OCI-LY7 (cell line): Measurements from ENCODE around the gene FAM78B. TPM values are rescaled to one million over a fixed set of nuclear protein-coding genes. Genes with fewer than 3 reads are reported as not detected.

ENCODE experiments used
- BruUV-seq: library from RNA; stranded (reverse); fragments of 400-500 nt; replicated peaks from 2 replicates; lab custom pipeline; 2021; lab: Mats Ljungman, UMichigan
- CTCF ChIA-PET: fragments of 300-600 bp; sonication (Branson Sonifier 250); formaldehyde crosslinking; loops from one replicate; lab custom pipeline; 2022; ENCODE audit warnings: antibody characterized with exemption; ENCODE audit not compliant: unreplicated experiment; lab: Charles Lee
- POLR2A ChIA-PET: fragments of 300-600 bp; sonication (Branson Sonifier 250); formaldehyde crosslinking; loops from one replicate; lab custom pipeline; 2022; ENCODE audit warnings: antibody characterized with exemption; lab: Charles Lee
- DNase-seq: peaks from one replicate; pipeline ENCODE4 v3.0.0-alpha.2; 2015; ENCODE audit warnings: low spot score
- H2AFZ ChIP-seq: fragments of 200-600 bp; sonication (generic), shearing (Covaris generic); 2 replicates; pipeline ENCODE4 v1.6.1; 2014; ENCODE audit warnings: mild to moderate bottlenecking, antibody characterized with exemption, low read length, moderate library complexity
- H3K27ac ChIP-seq: fragments of 200-600 bp; sonication (generic); 2 replicates; pipeline ENCODE4 v1.5.1; 2014; ENCODE audit warnings: mixed run types, low read depth, mild to moderate bottlenecking, moderate library complexity, low read length, inconsistent platforms; ENCODE audit not compliant: poor library complexity, severe bottlenecking
- H3K36me3 ChIP-seq: fragments of 200-600 bp; sonication (generic); 2 replicates; pipeline ENCODE4 v1.6.1; 2014; ENCODE audit warnings: mild to moderate bottlenecking, antibody characterized with exemption, low read length, moderate library complexity, mixed read lengths; ENCODE audit not compliant: insufficient read depth
- H3K4me1 ChIP-seq: fragments of 200-600 bp; sonication (generic); 2 replicates; pipeline ENCODE4 v1.5.1; 2014; ENCODE audit warnings: mild to moderate bottlenecking, low read length; ENCODE audit not compliant: insufficient read depth, poor library complexity, severe bottlenecking
- H3K4me2 ChIP-seq: fragments of 200-600 bp; sonication (generic); 2 replicates; pipeline ENCODE4 v1.6.1; 2014; ENCODE audit warnings: mild to moderate bottlenecking, low read length
- H3K4me3 ChIP-seq: fragments of 200-600 bp; sonication (generic); 2 replicates; pipeline ENCODE4 v1.5.1; 2014; ENCODE audit warnings: mild to moderate bottlenecking, low read depth, low read length; ENCODE audit not compliant: poor library complexity, severe bottlenecking
- H3K79me2 ChIP-seq: fragments of 200-600 bp; sonication (generic); 2 replicates; pipeline ENCODE4 v1.6.1; 2016; ENCODE audit warnings: low read depth, mild to moderate bottlenecking, low read length, moderate library complexity, mixed read lengths; ENCODE audit not compliant: insufficient read depth
- H3K9me2 ChIP-seq: fragments of 200-600 bp; sonication (generic); 2 replicates; pipeline ENCODE4 v1.6.1; 2016; ENCODE audit warnings: mild to moderate bottlenecking, low read length, mixed read lengths; ENCODE audit not compliant: insufficient read depth
- H3K9me3 ChIP-seq: fragments of 200-600 bp; sonication (generic); 2 replicates; pipeline ENCODE4 v1.6.1; 2014; ENCODE audit warnings: mild to moderate bottlenecking, mixed run types, low read length, mixed read lengths
- H4K20me1 ChIP-seq: fragments of 200-600 bp; sonication (generic); 2 replicates; pipeline ENCODE4 v1.6.1; 2014; ENCODE audit warnings: mild to moderate bottlenecking, antibody characterized with exemption, low read length, moderate library complexity, mixed read lengths; ENCODE audit not compliant: insufficient read depth
- EZH2phosphoT487 ChIP-seq: fragments of 200-600 bp; sonication (generic); IDR thresholded peaks from 2 replicates; pipeline ENCODE4 v1.6.1; 2018; ENCODE audit warnings: low read depth, borderline replicate concordance, mild to moderate bottlenecking, mixed run types, antibody characterized with exemption, low read length, moderate library complexity, mixed read lengths
- intact Hi-C: fragments of 100-400 bp; cut with micrococcal nuclease; formaldehyde crosslinking; loops from one replicate; pipeline ENCODE4 v1.10.0; 2022; ENCODE audit not compliant: unreplicated experiment
- total RNA-seq, 2 experiments: library from RNA; depleted of rRNA in 1 of 2; stranded (reverse); fragments of >200 nt in 1 of 2; shearing (Covaris generic) in 1 of 2; gene quantifications; 2 replicates each; pipeline ENCODE4 v1.2.3, GENCODE V29; 2014 to 2022
- TF ChIP-seq, protein P1 (sequence below): fragments of 200-600 bp; sonication (generic); conservative IDR thresholded peaks from 2 replicates; pipeline ENCODE4 v1.5.1; 2014; ENCODE audit warnings: mild to moderate bottlenecking, antibody characterized with exemption, low read length, moderate library complexity, mixed read lengths

The FAM78B gene
- total RNA-seq, 2 experiments from 2014 or later = not detected

DNA sequence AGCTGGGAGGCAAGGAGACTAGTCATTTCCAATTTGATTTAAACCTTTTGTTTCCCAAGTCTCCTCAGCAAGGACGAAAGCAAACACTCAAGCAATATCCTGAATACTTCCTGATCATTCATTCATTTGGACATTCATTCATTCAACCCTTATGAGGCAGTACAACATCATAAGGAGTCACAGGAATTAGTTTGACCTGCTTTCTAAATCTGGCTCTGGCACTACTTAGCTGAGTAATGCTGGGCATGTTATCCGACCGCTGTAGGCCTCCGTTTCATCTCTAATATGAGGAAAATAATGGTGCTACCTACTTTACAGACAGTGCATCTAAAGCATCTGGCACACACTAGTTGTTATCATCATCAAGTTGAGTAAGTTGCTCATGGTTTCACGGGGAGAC, 11.7 kb downstream of the FAM78B start:
- H3K4me2 ChIP-seq = no peak overlapping the region
- no peaks in the 10 kb centered on the region for H3K79me2 ChIP-seq
- no peaks in the 10 kb centered on the region for H3K4me1 ChIP-seq
- H3K9me2 ChIP-seq = no peaks in the 10 kb centered on the region
- H2AFZ ChIP-seq = no peak overlapping the region
- intact Hi-C loops = no loop called here
- no peaks in the 10 kb centered on the region for H4K20me1 ChIP-seq
- no peak overlapping the region for H3K4me3 ChIP-seq
- BruUV-seq = no TSS peak
- ChIA-PET CTCF (no interaction called here), POLR2A (no interaction called here)
- DNase-seq = no peak
- H3K36me3 ChIP-seq = no peaks in the 10 kb centered on the region
- no peak overlapping the region for H3K27ac ChIP-seq
- TF ChIP-seq, protein P1, sequence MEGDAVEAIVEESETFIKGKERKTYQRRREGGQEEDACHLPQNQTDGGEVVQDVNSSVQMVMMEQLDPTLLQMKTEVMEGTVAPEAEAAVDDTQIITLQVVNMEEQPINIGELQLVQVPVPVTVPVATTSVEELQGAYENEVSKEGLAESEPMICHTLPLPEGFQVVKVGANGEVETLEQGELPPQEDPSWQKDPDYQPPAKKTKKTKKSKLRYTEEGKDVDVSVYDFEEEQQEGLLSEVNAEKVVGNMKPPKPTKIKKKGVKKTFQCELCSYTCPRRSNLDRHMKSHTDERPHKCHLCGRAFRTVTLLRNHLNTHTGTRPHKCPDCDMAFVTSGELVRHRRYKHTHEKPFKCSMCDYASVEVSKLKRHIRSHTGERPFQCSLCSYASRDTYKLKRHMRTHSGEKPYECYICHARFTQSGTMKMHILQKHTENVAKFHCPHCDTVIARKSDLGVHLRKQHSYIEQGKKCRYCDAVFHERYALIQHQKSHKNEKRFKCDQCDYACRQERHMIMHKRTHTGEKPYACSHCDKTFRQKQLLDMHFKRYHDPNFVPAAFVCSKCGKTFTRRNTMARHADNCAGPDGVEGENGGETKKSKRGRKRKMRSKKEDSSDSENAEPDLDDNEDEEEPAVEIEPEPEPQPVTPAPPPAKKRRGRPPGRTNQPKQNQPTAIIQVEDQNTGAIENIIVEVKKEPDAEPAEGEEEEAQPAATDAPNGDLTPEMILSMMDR = no peak
- TF ChIP-seq EZH2phosphoT487 = no peak
- no peaks in the 10 kb centered on the region for H3K9me3 ChIP-seq

- H3K4me1 ChIP-seq = no peaks in the 10 kb centered on the region
- no peak overlapping the region for H3K27ac ChIP-seq
- intact Hi-C loops = no loop called here
- no TSS peak for BruUV-seq
- H3K36me3 ChIP-seq = no peaks in the 10 kb centered on the region
- no peaks in the 10 kb centered on the region for H4K20me1 ChIP-seq
- no peaks in the 10 kb centered on the region for H3K9me3 ChIP-seq
- no peak overlapping the region for H2AFZ ChIP-seq
- TF ChIP-seq, protein P1 = no peak
- TF ChIP-seq EZH2phosphoT487 = no peak
- no peak for DNase-seq
- H3K4me3 ChIP-seq = no peak overlapping the region
- no peaks in the 10 kb centered on the region for H3K9me2 ChIP-seq
- POLR2A ChIA-PET = no interaction called here
- H3K79me2 ChIP-seq = no peaks in the 10 kb centered on the region
- CTCF ChIA-PET = no interaction called here
- H3K4me2 ChIP-seq = no peak overlapping the region
These were observed 13.1 kb downstream of the FAM78B start for GRCh38 chr1:166153525-166154314.

DNA sequence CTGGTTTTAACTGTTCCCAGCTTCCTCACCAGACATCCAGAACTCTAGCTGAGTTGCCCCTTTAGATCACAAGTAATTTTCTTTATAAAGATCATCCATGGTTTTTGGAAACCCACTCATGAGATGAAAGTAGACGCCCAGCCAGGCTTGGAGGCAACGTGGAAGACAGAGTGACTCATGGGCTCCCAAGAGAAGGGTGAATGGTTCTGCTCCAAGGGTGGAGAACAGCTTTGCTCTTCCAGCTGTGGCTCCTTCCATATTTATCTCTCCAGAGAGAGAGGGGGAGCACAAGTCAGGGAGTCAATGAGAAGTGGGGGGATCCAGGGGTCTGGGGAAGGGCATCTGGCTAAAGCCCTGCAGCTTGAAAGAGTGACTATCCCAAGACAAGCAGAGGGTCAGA, 13.8 kb downstream of the FAM78B start:
- ChIA-PET POLR2A (no interaction called here), CTCF (no interaction called here)
- Histone ChIP-seq H3K9me3 (no peaks in the 10 kb centered on the region), H3K4me2 (no peak overlapping the region), H3K79me2 (no peaks in the 10 kb centered on the region), H3K4me1 (no peaks in the 10 kb centered on the region), H3K9me2 (no peaks in the 10 kb centered on the region), H4K20me1 (no peaks in the 10 kb centered on the region), H3K4me3 (no peak overlapping the region), H3K36me3 (no peaks in the 10 kb centered on the region), H3K27ac (no peak overlapping the region), H2AFZ (no peak overlapping the region)
- BruUV-seq = no TSS peak
- intact Hi-C loops = no loop called here
- DNase-seq = no peak
- TF ChIP-seq EZH2phosphoT487 = no peak
- TF ChIP-seq, protein P1 = no peak
